WTC11 (cell line): ENCODE data around the gene ADIG.
"Not testable (repeated sequence)": the region's sequence is repeated elsewhere in the genome, so short reads cannot be mapped to it uniquely, and the experiment has no call there.

Experiments
- ETV6 ChIP-seq: sonication (generic); formaldehyde crosslinking; IDR thresholded peaks from 2 replicates; pipeline ENCODE4 v1.8.1; 2022; ENCODE audit warnings: mild to moderate bottlenecking, missing genetic modification reagents
- JUN ChIP-seq: sonication (generic); formaldehyde crosslinking; IDR thresholded peaks from 2 replicates; pipeline ENCODE4 v1.8.0; 2023; ENCODE audit warnings: mild to moderate bottlenecking, missing genetic modification reagents
- TP53 ChIP-seq: sonication (generic); formaldehyde crosslinking; IDR thresholded peaks from 2 replicates; pipeline ENCODE4 v1.8.1; 2023; ENCODE audit warnings: mild to moderate bottlenecking, missing genetic modification reagents
- ZNF138 ChIP-seq: sonication (generic); formaldehyde crosslinking; conservative IDR thresholded peaks from 2 replicates; pipeline ENCODE4 v1.8.1; 2022; ENCODE audit warnings: mild to moderate bottlenecking, moderate library complexity, missing genetic modification reagents
- ZNF232 ChIP-seq: sonication (generic); formaldehyde crosslinking; IDR thresholded peaks from 2 replicates; pipeline ENCODE4 v1.8.0; 2022; ENCODE audit warnings: mild to moderate bottlenecking, missing genetic modification reagents
- ZNF263 ChIP-seq: sonication (generic); formaldehyde crosslinking; IDR thresholded peaks from 2 replicates; pipeline ENCODE4 v1.8.1; 2022; ENCODE audit warnings: low read depth, mild to moderate bottlenecking, moderate library complexity, missing genetic modification reagents
- ZNF671 ChIP-seq: fragments of 250-450 bp; sonication (Bioruptor Pico); IDR thresholded peaks from 2 replicates; pipeline ENCODE4 v1.8.0; 2021; ENCODE audit warnings: mild to moderate bottlenecking
- TF ChIP-seq, protein P1 (sequence below): sonication (generic); formaldehyde crosslinking; IDR thresholded peaks from 2 replicates; pipeline ENCODE4 v1.8.0; 2022; ENCODE audit warnings: mild to moderate bottlenecking, missing genetic modification reagents
- TF ChIP-seq, protein P2 (sequence below): fragments of 200-600 bp; IDR thresholded peaks from 2 replicates; pipeline ENCODE4 v1.8.0; 2022; ENCODE audit warnings: antibody characterized with exemption
- TF ChIP-seq, protein P3 (sequence below): sonication (generic); formaldehyde crosslinking; IDR thresholded peaks from 2 replicates; pipeline ENCODE4 v1.8.1; 2022; ENCODE audit warnings: low read depth, missing genetic modification reagents, borderline replicate concordance
- TF ChIP-seq, protein P4 (sequence below): fragments of 250-450 bp; sonication (Bioruptor Pico); IDR thresholded peaks from 2 replicates; pipeline ENCODE4 v2.1.2; 2022; ENCODE audit warnings: mild to moderate bottlenecking, moderate library complexity
- TF ChIP-seq, protein P5 (sequence below): sonication (generic); formaldehyde crosslinking; IDR thresholded peaks from 2 replicates; pipeline ENCODE4 v1.8.1; 2022; ENCODE audit warnings: low read depth, mild to moderate bottlenecking, moderate library complexity, missing genetic modification reagents, borderline replicate concordance

DNA sequence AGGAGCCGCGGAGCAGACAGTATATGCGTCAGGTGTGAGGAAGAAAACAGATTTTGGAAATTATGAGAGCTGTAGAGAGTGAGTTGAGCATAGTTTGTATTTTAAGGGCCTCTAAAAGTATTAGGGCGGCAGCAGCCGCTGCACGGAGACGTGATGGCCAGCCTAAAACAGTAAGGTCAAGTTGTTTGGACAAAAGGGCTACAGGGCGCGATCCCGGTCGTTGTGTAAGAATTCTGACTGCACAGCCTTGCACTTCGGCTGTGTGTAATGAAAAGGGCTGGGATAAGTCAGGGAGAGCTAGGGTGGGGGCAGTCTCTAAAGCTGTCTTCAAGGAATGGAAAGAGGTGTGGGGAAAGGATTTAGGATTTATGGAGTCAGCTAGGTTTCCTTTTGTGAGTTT lies 13.3 kb downstream of the ADIG start:
- TF ChIP-seq, protein P1, sequence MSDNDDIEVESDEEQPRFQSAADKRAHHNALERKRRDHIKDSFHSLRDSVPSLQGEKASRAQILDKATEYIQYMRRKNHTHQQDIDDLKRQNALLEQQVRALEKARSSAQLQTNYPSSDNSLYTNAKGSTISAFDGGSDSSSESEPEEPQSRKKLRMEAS, result not testable (repeated sequence)
- TF ChIP-seq, protein P2, sequence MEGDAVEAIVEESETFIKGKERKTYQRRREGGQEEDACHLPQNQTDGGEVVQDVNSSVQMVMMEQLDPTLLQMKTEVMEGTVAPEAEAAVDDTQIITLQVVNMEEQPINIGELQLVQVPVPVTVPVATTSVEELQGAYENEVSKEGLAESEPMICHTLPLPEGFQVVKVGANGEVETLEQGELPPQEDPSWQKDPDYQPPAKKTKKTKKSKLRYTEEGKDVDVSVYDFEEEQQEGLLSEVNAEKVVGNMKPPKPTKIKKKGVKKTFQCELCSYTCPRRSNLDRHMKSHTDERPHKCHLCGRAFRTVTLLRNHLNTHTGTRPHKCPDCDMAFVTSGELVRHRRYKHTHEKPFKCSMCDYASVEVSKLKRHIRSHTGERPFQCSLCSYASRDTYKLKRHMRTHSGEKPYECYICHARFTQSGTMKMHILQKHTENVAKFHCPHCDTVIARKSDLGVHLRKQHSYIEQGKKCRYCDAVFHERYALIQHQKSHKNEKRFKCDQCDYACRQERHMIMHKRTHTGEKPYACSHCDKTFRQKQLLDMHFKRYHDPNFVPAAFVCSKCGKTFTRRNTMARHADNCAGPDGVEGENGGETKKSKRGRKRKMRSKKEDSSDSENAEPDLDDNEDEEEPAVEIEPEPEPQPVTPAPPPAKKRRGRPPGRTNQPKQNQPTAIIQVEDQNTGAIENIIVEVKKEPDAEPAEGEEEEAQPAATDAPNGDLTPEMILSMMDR, result not testable (repeated sequence)
- TF ChIP-seq ZNF263 (CRISPR knock-in tag); ZNF671 (CRISPR knock-in tag); ZNF232; JUN (CRISPR knock-in tag); TP53; ZNF138 (CRISPR knock-in tag); ETV6 (CRISPR knock-in tag): not testable (repeated sequence)
- TF ChIP-seq, protein P3, sequence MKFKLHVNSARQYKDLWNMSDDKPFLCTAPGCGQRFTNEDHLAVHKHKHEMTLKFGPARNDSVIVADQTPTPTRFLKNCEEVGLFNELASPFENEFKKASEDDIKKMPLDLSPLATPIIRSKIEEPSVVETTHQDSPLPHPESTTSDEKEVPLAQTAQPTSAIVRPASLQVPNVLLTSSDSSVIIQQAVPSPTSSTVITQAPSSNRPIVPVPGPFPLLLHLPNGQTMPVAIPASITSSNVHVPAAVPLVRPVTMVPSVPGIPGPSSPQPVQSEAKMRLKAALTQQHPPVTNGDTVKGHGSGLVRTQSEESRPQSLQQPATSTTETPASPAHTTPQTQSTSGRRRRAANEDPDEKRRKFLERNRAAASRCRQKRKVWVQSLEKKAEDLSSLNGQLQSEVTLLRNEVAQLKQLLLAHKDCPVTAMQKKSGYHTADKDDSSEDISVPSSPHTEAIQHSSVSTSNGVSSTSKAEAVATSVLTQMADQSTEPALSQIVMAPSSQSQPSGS (CRISPR knock-in tag), result not testable (repeated sequence)
- TF ChIP-seq, protein P4, sequence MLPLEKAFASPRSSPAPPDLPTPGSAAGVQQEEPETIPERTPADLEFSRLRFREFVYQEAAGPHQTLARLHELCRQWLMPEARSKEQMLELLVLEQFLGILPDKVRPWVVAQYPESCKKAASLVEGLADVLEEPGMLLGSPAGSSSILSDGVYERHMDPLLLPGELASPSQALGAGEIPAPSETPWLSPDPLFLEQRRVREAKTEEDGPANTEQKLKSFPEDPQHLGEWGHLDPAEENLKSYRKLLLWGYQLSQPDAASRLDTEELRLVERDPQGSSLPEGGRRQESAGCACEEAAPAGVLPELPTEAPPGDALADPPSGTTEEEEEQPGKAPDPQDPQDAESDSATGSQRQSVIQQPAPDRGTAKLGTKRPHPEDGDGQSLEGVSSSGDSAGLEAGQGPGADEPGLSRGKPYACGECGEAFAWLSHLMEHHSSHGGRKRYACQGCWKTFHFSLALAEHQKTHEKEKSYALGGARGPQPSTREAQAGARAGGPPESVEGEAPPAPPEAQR, result not testable (repeated sequence)
- TF ChIP-seq, protein P5, sequence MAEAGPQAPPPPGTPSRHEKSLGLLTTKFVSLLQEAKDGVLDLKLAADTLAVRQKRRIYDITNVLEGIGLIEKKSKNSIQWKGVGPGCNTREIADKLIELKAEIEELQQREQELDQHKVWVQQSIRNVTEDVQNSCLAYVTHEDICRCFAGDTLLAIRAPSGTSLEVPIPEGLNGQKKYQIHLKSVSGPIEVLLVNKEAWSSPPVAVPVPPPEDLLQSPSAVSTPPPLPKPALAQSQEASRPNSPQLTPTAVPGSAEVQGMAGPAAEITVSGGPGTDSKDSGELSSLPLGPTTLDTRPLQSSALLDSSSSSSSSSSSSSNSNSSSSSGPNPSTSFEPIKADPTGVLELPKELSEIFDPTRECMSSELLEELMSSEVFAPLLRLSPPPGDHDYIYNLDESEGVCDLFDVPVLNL (CRISPR knock-in tag), result not testable (repeated sequence)
